T-helper 9 cell (primary cell): ENCODE measurements around the gene PTPRG.

Experiments used
- DNase-seq: peaks from one replicate; pipeline ENCODE4 v3.0.0-alpha.2; 2020

PTPRG gene

GRCh38 chr3:61841111-61841845 is 279.9 kb downstream of the PTPRG start:
- no peak for DNase-seq

DNA sequence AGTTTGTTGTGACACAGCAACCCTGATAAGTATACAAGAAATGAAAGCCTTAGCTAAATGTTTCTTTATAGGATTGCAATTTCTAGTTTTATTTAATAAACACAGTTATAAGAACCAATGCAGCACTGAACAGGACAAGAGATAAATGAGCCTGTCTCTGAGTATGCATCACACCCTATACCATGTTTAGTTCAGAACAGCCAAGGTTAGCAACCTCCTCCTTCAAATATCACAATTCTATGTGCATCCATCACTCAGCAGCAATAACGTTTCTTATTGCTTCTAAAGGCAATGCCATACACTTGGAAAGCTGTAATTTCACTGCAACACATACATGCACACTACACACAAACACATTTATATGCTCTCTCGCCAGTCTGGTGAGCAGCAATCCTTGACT is 280.6 kb downstream of the PTPRG start:
- no peak for DNase-seq

DNA sequence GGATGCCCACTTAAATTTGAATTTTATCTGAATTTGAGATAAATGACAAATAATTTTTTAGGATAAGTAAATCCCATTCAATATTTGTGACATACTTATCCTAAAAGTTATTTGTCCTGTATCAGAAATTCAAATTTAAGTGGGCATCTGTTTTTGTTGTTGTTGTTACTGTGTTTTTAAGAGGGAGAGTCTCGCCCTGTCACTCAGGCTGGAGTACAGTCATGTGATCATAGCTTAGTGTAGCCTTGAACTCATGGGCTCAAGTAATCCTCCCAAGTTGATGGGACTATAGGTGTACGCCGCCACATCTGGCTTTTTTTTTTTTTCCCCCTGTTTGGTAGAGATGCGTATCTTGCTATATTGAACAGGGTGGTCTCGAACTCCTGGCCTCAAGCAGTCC is 283.0 kb downstream of the PTPRG start:
- DNase-seq = no peak

GRCh38 chr3:61846488-61846887 is 285.1 kb downstream of the PTPRG start:
- no peak for DNase-seq

GRCh38 chr3:61847784-61848462 is 286.6 kb downstream of the PTPRG start:
- DNase-seq = no peak

DNA sequence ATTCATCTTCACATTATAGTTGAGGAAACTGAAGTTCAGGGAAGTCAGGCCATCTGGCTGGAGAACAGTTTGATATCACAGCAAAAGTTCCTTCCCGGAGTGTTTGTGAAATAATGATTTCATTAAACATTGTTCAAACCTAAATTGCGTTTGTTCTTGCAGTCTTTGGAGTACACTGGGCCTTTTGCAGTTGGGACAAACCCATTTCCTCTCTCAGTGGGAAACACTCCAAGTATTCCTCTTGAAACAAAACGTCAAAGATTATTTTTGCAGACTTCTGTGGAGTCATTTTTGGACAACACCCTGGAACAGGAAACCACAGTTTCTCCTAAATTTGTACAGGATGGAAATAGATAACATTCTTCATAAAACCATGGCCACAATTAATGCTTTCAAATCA is 287.5 kb downstream of the PTPRG start:
- no peak for DNase-seq

GRCh38 chr3:61853912-61854311 is 292.5 kb downstream of the PTPRG start:
- DNase-seq = no peak

DNA sequence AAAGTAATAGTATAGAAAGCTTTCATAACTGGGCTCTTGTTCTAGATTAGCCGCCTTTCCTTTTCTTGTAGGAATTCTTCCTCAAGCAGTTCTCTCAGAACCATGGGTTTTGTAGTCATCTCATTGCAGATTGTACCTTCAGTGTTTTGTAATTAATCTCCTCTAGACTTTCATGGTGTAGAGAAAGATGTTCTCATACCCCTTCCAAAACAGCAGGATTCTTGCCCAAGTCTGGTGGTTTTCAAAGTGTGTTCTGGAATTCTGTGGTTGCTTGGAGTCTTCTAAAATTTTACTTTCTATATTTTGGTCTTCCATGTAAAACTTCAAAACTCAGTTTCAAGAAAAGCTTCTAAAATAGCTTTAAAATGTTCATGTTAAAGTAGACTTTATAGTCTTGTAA is 293.8 kb downstream of the PTPRG start:
- DNase-seq = no peak

GRCh38 chr3:61857297-61857696 is 295.9 kb downstream of the PTPRG start:
- DNase-seq = no peak

GRCh38 chr3:61858054-61858453 is 296.7 kb downstream of the PTPRG start:
- DNase-seq = no peak

GRCh38 chr3:61861410-61861809 is 300.0 kb downstream of the PTPRG start:
- no peak for DNase-seq

DNA sequence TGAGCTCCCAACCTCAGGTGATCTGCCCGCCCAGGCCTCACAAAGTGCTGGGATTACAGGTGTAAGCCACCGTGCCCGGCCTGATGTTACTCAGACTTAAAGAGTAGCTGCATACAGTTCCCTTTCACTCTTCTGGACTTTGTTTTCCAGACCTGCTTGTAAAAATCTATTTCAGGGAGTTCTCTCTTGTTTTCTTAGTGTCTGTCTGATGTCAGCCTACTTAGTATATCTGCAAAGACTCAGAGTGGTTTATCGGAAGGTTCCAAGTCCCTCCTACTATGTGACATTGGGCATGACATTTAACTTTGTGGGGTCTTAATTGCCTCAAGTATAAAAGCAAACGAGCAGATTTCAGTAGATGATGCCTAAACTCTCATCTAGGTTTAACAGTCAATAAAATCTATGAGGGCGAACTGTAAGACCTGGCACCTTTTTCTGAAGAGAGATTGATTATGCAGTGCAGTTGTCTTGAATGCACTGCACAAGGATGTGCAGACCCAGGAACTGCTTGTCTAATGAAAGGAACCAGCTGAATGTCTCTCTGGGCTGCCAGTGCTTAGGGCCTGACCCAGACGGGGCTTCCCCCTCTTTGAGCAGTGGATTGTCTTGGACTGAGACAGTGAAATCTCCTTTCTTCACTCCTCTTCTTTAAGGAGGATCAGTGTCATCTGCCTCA is 301.4 kb downstream of the PTPRG start:
- DNase-seq = no peak

GRCh38 chr3:61863579-61863978 is 302.2 kb downstream of the PTPRG start:
- no peak for DNase-seq

DNA sequence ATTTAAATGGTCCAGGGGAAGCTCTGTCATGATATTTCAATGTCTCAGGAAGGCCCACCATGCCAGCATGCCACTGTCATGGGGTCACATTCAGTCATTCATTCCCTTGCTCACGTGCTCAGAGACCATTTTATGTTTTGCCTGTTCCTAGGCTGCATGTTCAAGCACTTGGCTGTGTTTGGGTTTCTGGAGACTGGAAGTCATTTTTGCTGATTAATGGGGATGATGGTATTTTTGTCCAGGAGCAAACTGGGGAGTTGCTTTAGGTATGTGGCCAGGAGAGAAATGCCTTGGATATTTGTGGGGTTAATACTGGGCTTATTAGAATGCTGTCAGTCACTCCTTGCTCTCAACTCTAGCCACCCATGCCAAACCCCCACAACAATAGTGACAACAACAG is 303.5 kb downstream of the PTPRG start:
- no peak for DNase-seq

DNA sequence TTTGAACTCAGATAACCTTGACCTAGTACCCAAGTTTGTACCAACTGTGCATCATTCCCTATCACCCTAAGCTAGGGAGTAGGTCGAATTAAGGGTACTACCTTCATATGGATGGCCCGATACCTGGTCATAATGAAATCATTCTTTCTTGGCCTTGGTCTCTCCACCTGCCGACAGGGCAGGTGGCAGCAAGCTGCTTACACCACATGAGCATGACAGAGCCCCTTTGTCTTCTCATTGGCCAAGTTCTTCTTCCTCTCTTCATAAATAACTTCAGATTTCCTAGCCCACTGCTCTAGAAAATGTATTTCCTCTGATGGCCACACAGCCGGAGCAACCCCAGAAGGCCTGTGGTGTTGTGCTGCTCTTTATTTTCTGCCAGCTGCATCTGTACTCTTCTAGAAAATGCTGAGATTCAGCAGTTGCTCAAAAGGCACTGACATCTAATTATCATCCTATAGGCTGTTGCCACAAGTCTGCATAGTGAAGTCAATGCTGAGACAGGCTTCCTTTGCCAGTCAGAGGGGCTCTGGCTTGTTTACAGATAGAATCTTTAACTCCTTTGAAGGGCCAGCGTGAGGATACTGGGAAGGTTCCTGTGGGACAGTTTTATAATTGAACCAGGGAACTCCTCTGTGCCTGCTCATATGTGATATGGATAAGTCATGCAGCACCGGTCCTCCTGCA is 304.2 kb downstream of the PTPRG start:
- DNase-seq = no peak

DNA sequence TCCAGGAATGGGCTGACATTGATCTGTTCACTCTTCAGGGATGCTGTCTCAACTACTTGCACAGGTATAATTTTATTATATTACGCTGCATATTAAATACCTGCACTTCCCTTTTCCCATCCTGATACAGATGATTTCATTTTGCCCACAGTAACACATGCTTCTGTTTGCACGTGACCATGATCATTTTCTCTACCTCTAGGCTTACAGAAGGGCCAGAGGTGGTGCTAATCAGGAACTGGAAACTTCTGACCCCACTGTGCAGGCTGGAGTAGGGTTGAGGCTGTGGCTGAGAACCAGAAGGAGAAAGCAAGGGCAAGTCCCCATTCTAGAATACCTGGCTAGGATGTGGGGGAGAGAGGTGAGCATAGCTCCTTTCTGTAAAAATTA is 304.8 kb downstream of the PTPRG start:
- DNase-seq = no peak

GRCh38 chr3:61866961-61867461 is 305.6 kb downstream of the PTPRG start:
- no peak for DNase-seq

DNA sequence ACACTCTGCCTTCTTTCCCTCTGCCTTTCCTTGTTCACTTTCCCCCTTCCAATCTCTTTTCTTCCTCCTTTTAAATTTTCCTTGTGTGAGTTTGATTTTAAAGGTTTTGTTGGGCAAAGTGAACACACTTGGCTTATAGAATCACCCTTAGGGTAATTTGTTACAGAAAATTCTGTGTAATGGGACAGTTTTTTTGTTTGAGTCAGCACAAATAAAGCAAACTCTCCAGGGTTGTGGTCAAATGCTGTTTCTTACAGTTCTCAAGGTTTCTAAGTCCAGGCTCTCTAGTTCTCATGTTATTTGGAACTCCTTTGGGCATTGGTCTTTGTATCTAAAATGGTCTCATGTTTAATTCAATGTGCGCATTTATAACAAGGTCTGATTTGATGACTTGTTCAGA is 307.1 kb downstream of the PTPRG start:
- DNase-seq = no peak

- DNase-seq = no peak
These were observed 308.0 kb downstream of the PTPRG start for GRCh38 chr3:61869371-61869770.

GRCh38 chr3:61871644-61872043 is 310.3 kb downstream of the PTPRG start:
- DNase-seq = no peak

- DNase-seq = no peak
These were observed 310.8 kb downstream of the PTPRG start for GRCh38 chr3:61872077-61872706.

GRCh38 chr3:61875046-61875844 is 313.9 kb downstream of the PTPRG start:
- DNase-seq = no peak
